GM12865 (cell line): ENCODE measurements around the gene MORN4.
"Not testable (repeated sequence)": the region's sequence is repeated elsewhere in the genome, so short reads cannot be mapped to it uniquely, and the experiment has no call there.

Experiments
- DNase-seq: peaks from one replicate; pipeline ENCODE4 v3.0.0; 2010; ENCODE audit warnings: low read depth
- H3K4me3 ChIP-seq: 2 replicates; pipeline ENCODE4 v1.5.1; 2011; ENCODE audit warnings: mild to moderate bottlenecking, low read depth, low read length, control low read depth
- TF ChIP-seq, protein P1 (sequence below): IDR thresholded peaks from 2 replicates; pipeline ENCODE4 v1.5.1; 2011; ENCODE audit warnings: low read length, control low read depth, low read depth, inconsistent platforms; ENCODE audit not compliant: insufficient read depth; ENCODE audit errors: missing control alignments

The MORN4 gene

DNA sequence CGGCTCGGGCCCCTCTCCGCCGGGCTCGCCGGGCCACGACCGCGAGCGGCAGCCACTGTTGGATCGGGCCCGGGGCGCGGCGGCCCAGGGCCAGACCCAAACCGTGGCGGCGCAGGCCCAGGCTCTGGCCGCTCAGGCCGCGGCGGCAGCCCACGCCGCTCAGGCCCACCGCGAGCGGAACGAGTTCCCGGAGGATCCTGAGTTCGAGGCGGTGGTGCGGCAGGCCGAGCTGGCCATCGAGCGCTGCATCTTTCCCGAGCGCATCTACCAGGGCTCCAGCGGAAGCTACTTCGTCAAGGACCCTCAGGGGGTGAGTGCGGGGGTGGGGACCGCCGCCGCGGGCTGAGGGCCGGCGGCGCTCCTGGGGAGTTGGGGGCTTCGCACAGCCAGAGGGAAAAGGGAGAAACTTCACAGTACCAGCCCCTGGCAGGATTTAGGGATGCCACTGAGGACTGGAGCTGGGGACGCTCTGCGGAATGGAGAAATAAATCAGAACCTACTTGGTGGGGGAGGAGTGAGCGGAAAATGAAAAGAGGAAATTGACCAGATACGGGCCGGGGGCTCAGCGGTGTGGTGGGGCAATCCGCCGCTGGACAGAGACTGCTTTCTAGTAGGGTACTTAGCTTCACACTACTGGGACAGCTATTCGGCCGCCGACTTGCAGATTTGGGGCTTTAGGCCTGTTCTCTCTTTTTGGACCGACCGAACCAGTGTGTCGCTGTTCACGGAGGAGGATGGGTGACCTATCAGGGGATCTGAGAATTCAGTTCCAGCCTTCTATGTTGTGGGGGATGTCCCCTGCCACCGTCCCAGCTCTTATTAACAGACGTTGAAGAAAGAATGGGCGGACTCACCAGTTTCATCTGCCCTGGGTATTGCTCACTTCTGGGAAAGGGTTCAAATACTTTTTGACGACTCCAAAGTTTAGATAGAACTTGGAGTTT lies 7.8 kb upstream of the MORN4 start:
- peak; percentile 34 for DNase-seq
- H3K4me3 ChIP-seq: peak overlapping the region; percentile 68
- TF ChIP-seq, protein P1, sequence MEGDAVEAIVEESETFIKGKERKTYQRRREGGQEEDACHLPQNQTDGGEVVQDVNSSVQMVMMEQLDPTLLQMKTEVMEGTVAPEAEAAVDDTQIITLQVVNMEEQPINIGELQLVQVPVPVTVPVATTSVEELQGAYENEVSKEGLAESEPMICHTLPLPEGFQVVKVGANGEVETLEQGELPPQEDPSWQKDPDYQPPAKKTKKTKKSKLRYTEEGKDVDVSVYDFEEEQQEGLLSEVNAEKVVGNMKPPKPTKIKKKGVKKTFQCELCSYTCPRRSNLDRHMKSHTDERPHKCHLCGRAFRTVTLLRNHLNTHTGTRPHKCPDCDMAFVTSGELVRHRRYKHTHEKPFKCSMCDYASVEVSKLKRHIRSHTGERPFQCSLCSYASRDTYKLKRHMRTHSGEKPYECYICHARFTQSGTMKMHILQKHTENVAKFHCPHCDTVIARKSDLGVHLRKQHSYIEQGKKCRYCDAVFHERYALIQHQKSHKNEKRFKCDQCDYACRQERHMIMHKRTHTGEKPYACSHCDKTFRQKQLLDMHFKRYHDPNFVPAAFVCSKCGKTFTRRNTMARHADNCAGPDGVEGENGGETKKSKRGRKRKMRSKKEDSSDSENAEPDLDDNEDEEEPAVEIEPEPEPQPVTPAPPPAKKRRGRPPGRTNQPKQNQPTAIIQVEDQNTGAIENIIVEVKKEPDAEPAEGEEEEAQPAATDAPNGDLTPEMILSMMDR: no peak

DNA sequence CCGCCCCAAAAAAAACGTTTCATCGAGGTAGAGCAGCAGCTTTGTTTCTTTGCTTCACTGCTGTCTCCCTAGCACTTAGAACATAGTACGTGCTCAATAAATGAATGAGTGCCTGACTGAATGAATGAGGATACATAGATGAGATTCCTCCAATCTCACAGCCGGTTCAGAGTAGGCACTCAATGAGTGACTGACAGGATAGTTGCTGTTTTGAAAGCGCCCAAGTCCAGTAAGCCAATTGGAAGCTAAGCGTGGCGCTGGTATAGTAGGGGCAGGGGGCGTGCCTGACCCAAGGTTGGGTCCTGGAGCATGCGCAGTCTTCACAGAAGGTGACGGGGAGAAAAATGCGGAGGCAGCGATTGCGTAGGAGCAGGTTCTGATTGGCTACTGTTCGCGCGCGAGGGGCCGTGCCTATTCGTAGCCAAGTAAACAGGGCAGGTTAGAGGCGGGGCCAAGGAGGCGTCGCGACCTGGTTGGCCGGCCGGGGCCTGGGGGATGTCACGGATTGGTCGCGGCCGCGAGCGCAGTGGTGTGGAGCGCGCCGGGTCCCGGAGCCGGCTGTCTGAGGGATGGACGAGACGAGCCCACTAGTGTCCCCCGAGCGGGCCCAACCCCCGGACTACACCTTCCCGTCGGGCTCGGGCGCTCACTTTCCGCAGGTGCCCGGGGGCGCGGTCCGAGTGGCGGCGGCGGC lies 7.0 kb upstream of the MORN4 start, which contains the start of gene PI4K2A:
PI4K2A (plus strand) TSS at position 498 of the 694 bp plus-strand sequence; CDS start at position 570, 72 bp downstream.
- TF ChIP-seq, protein P1: no peak
- H3K4me3 ChIP-seq: peak within 1 kb of the TSS; percentile 68
- peak; percentile 100 for DNase-seq

DNA sequence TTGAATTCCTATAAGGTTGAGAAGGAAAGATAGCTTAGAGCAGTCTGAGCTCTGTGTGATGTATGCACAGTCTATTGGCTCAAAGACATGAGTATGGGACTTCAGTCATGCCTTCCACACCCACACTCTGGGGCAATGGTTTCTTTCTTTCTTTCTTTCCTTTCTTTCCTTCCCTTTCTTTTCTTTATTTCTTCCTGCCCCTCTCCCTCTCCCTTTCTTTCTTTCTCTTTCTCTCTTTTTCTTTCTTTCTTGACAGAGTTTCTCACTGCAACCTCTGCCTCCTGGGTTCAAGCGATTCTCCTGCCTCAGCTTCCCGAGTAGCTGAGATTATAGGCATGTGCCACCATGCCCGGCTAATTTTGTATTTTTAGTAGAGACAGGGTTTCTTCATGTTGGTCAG lies 5.8 kb upstream of the MORN4 start:
- not testable (repeated sequence) for DNase-seq, H3K4me3 ChIP-seq

DNA sequence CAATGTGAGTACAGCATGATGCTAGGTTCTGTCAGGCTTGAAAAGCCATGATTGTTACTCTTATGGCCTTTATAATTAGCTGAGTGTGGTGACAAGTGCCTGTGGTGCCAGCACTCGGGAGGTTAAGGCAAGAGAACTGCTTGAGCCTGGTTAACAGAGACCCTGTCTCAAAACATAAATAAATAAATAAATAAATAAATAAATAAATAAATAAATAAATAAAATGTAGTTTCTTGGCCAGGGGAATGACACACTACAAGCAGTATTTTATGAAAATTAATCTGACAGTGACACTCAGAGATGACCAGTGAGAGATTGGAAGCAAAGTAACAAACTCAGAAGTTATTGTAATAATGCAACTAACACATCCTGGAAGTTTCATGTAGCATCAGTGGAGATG lies 2.3 kb upstream of the MORN4 start:
- no peak overlapping the region for H3K4me3 ChIP-seq
- TF ChIP-seq, protein P1: no peak
- DNase-seq: no peak

DNA sequence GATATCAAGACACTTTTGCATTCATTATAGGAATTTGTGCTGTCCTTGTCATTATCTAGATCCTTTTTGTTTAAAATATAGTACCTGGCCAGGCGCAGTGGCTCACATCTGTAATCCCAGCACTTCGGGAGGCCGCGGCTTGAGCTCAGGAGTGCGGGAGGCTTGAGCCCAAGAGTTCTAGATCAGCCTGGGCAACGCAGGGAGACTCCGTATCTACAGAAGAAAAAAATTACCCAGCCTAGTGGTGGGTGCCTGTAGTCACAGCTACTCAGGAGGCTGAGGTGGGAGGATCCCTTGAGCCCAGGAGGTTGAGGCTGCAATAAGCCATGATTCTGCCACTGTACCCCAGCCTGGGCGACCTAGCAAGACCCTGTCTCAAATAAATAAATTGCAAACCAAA lies 621 bp upstream of the MORN4 start:
- no peak for DNase-seq
- TF ChIP-seq, protein P1: no peak
- H3K4me3 ChIP-seq: peak overlapping the region; percentile 91

- TF ChIP-seq, protein P1: no peak
- H3K4me3 ChIP-seq: no peak overlapping the region
- DNase-seq: no peak
These were observed 2.2 kb downstream of the MORN4 start for GRCh38 chr10:97631098-97631497.

DNA sequence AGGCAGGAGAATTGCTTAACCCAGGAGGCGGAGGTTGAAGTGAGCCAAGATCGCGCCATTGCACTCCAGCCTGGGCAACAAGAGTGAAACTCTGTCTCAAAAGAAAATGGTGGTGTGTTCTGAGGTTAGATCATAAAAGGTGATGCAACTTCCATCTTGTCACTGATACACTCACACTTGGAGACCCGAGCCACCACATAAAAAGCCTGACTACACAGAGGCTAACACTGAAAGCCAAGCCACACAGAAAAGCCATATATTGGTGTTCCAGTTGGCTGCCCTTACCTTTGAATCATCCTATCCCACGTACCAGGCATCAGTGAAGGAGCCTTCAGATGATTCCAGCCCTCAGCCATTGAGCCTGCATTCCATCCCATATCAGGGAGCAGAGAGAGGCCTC lies 4.0 kb downstream of the MORN4 start:
- TF ChIP-seq, protein P1: no peak
- DNase-seq: no peak
- no peak overlapping the region for H3K4me3 ChIP-seq
